ENCODE measurements around the gene RTL10.

Gene RTL10

DNA sequence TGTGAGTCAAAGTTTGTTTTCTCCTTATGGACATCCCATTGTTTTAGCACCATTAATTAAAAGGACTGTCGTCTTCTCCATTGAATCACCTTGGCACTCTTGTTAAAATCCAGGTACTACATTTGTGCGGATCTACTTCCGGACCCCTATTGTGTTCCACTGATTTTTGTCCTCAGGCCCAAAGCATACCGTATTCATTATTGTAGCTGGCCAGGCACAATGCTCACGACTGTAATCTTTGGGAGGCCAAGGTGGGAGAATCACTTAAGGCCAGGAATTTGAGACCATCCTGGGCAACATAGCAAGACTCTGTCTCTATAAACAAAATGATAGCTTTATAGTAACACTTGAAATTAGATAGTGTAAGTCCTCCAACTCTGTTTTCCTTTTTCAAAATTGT lies 8.9 kb upstream of the RTL10 start:
- DNase-seq (ENCODE audit: low read depth in 2 of 2) = no peak

DNA sequence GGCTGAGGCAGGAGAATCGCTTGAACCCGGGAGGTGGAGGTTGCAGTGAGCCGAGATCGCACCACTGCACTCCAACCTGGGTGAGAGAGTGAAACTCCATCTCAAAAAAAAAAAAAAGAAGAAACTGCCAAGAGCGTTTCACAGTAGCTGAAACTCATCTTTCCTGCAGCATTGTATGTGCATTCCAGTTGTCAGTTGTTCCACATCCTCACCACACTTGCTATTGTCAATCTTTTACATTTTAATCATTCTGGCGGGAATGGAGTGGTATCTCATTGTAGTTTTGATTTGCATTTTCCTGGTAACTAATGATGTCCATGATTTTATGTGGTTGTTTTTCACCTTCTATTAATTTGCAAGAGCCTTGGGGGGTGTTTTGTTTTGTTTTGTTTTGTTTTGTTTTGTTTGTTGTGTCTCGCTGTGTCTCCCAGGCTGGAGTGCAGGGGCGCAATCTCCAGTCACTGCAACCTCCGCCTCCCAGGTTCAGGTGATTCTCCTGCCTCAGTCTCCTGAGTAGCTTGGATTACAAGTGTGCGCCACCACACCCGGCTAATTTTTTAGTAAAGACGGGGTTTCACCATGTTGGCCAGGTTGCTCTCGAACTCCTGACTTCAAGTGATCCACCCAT lies 8.1 kb upstream of the RTL10 start:
- no peak for DNase-seq (ENCODE audit: low read depth in 2 of 2)

DNA sequence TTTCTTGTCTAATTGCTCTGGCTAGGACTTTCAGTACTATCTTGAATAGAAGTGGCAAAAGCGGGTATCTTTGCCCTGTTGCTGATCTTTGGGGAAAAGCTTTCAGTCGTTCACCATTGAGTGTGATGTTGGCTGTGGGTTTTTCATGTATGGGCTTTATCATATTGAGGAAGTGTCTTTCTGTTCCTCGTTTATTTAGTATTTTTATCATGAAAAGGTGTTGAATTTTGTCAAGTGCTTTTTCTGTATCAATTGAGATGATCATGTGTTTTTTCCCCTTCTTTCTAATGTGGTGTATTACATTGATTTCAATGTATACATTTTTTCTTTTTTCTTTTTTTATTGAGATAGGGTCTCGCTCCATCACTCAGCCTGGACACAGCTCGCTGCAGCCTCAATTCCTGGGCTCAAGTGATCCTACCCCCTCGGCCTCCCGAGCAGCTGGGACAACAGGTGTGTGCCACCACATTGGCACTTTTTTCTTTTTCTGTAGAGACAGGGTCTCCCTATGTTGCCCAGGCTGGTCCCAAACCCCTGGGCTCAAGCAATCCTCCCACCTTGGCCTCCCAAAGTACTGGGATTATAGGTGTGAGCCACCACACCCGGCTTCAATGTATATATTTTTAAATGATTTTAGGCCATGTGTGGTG lies 5.3 kb upstream of the RTL10 start:
- no peak for DNase-seq (ENCODE audit: low read depth in 2 of 2)

DNA sequence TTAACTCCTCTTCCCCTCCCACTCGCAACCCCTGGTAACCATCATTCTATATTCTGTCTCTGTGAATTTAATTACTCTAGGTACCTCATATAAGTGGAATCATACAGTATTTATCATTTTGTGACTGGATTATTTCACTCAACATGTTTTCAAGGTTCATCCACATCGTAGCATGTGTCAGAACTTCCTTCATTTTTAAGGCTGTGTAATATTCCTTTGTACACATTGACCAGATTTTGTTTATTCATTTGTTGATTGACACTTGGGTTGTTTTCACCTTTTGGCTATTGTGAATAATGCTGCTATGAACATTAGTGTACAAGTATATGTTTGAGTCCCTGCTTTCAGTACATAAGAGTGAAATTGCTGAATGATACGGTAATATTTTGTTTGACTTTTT lies 2.7 kb upstream of the RTL10 start:
- no peak for DNase-seq (ENCODE audit: low read depth in 2 of 2)

DNA sequence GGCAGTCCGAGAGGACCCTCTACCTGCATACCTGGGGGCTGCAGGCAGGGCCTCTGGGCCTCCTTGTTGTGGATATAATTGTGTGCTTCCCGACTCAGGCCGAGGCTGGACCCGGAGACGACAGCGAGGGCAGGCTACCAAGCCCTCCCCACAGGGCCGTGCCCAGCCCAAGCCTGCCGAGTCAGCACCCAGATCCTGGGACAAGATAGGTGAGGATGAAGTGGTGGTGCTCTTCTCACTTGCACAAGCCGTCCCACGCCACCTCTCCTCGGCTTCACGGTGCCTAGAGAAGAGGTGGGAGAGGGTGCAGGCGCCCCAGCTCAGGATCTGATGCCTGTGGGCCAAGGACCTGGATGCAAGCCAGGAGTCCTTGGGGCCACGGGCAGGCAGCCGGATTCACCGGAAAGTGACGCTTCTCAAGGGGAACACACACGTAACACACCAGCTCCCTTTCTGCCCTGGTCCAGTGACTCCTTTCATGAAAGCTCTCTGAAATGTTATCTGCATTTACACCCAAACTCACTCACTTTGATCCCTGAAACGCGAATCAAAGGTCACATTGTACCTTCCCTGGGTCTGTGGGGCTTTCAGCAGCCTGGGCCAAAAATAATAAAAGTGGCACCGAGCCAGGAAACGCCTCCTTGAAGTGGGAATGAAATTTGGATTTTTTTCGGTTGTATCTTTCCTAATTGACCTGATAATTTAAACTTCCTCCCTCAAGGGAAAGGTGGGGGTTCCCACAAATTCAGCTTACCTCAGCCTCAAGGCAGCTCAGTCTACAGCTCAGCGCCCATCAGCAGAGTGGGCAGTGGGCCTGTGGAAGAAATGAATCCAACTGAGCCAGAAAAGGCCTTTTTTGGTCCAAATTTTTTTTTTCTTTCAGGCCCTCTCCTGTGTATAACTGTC lies 1.1 kb upstream of the RTL10 start:
- DNase-seq (ENCODE audit: low read depth in 2 of 2) = no peak

DNA sequence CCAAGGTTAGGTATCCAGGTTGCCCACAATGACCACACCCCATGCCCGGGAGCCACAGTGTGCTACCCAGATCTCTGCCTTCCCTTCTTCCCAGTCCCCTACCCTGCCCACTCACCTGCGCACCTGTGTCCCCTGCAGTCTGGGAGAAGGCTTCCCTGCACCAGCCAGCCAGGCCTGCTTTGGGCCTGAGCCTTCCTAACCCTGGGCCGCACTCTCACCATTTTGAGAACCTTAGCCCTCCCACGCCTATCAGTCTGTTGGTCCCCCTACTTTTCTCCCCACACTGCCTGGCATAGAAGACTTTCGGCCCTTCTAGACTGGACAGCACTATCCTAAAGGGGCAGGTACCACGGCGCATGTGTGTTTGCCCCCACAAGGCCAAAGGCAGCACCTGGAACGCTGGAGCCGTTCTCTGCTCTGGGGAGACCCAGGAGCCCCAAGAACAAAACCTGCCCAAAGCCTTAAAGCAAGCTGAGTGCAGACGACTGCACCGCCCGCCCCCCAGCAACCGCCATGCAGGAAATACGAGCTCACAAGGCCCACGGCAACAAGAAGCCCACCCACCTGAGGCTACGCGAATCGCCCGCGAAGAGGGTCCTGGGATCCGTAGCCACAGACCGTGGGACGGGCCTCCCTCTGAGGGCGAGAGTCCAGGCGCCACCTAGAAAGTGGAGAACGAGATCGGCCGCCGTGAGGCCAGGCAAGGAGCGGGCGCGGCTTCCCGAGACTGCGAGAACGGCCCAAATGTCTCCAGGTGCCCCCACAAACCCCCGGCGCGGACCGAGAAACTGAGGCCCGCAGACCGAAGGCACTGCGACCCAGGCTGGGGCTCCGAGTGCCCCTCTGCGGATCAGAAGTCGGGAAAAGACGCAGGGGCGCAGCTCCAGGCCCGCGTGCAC lies 546 bp downstream of the RTL10 start:
- no peak for DNase-seq (ENCODE audit: low read depth in 2 of 2)

DNA sequence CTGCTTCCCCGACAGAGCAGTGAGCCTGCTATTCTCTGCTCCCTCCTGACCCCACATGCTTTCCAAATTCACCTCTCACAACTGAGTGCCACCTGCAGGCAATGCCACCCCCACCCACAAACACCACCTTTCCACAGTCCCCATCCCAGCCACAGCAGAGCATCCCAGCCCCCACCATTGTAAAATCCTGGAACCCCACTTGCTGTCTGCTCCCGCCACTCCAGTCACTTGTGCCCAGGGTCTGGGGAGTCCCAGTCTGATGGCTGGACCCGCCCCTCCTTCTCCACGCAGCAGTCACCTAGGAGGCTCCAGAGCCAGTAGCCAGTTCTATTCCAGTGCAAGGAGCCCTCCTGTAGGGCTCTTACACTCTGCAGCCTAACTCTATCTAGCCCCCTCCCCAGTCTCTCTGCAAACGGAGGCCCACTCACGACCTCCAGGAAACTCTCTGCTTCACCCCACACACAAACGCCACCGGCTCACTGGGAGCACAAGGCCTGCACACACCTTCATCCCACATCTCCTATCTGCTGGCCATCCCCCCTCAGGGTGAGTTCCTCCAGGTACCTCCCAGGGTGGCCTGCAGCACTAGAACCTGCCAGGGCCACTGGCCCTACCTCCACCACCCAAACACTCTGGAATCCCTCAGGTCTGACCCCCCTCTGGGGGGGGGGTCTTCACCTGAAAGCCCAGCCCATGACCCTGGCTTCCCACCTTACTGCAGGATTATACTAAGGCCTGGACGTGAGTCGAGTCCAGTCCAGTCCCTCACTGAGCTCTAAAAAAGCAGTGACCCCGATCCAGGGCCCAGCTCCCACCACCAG lies 1.4 kb downstream of the RTL10 start:
- no peak for DNase-seq (ENCODE audit: low read depth in 2 of 2)

DNA sequence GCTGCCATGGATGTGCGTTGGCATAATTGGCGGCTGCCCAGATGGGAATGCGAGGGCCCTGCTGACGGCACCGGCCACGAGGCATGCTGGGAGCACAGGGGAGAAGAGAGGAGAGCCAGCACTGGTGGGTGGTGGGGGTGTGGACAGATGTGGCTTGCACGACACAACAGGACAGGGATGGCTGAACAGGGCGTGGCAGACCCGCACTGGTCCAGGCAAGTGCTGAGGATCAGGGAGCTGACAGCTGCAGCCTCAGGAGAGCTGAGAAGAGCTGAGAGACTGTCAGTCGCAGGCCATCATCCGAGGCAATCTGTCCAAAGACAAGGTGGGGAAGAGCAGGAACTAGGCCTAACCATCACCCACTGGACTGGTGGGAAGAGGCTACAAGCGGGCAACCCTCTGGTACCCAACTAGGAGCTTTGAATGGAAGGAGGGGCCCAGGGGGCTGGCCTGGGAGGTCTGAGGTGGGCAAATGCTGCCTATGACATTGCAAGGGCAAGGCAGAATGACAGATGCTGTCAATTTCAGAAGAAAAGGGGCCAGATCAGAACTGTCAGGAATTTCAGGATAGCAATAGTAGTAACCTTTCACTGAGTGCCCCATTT lies 2.4 kb downstream of the RTL10 start:
- no peak for DNase-seq (ENCODE audit: low read depth in 2 of 2)

DNA sequence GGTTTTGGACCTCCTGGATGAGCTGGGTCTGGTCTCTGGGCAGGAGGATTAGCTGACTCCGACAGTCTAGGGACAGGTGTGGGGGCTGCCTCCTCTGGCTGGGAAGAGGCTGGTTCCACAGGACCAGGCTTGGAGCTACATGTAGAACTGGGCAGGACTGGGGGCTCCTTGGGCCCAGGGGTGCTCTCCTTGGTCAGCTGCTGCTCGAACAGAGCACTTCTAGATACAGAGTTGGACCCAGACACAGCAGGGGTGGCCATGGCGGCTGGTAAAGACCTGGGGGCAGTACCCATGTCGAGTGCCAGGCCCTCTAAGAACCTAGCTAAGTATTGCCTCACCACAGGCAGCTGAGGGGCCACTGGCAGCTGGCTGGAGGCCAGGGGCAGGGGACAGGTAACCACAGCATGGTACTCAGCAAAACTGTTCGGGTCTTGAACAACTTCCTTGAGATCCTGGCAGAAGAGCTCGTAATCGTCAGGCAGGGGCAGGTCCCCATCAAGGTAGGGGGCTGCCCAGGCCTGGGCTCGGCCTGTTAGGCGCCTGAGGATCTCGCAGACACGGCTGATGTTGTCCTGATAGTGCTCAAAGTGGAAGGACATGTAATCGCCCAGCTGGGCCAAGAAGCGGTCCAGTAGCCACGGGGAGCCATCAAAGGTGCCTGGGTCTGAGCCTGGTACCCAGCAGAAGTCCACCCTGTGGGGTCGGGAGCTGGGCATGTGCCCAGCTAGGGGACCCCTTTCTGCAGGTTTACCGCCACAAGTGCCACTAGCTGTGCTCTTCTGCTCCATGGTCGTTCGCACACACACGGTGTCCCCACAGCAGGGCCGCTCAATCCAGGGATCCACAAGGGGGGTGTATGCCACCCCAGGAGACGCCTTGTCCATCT lies 3.1 kb downstream of the RTL10 start:
- no peak for DNase-seq (ENCODE audit: low read depth in 2 of 2)

DNA sequence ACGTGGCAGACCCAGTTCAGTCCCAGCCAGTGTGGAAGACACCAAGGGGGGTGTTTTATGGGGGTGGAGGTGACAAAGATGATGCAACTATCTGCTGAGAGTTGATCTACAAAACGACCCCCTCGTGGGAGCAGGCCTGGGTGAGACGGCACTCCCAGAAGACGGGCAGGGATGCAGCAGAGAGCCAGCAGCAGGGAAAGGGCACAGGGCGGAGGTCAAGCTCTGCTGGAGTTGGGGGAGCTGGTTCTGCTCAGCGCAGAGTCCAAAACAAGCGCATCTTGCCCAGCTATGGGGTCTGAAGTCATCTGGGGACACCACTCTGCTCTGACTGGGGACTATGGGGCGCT lies 3.9 kb downstream of the RTL10 start:
- no peak for DNase-seq (ENCODE audit: low read depth in 2 of 2)

DNA sequence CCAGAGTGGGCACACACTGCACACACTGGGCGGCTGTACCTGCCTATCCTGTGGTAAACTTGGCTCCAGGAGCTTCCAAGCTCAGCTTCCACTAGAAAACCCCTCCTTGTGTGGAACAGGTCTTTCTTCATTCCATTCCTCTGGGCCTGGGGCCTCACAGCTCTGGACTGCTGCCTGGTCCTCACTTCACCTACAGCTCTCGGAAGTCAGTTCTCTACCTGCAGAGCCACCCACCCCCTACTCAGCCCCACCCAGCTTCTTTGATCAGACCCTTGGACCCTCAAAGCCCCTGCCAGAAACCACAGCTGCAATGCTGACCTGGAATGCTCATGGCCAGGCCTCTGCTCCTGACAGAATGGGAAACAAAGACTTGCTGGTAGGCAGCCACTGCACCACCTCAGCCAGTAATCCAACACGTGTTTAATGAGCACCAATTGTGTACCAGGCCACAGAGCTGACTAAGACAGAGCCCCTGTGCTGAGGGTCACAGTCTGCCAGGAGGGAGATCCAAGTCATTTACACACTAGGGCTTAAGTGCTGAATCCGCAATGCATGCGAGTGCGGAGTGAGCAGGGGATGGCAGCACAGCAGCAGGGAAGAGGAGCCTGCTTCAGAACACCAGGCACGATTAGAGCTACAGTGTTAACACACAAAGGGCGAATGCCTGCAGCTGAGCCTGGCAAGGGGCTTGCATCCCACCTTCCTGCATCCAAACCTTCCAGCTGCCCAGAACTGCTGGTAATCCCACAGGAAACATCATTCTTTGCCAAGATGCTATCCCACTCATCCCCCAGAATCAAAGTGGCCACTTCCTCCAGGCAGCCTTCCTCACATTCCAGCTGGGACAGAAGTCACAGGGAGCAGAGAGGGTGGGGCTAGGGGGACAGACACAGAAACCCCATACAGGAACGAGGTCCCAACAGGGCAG lies 4.6 kb downstream of the RTL10 start:
- no peak for DNase-seq (ENCODE audit: low read depth in 2 of 2)

DNA sequence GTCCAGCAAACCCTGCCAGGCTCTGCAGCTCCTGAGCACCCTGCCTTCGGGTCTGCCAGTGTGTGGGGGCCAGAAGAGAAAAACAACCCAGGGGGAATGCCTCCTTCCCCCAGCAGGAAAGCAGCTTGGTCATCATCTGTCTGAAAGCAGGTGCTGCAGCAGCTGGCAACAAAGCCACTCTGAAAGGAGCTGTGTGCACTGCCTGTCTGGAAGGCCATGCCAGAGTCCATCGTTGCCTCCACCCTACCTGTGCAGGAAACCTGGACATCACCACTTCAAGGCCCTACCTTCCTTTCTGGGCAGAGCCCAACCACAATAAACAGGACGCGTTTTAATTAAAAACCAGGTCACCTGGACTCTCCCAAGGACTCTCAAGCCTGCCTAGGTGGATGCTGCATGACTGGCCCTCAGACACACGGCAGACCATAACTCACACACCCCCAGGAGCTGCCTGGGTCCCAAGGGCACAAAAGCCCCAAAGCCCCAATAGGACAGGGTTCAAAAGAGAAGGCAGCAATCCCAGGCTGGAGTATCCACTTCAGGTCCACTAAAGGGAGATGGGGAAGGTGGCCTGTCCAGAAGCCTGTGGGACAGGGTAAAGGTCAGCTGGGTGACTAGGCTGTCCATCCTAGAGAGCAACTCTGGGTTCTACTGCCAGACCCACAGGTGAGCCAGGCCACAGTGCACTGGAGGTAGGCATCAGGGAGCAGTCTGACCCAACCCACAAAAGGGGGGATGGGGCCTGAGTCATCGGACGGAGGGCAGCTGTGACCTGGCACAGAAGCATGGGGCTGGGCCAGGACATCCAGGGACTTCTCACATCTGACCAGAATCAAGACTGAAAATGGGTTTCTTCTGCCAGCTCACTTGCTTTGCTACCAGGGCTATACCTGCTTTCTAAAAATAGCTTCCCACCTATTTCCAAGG lies 6.1 kb downstream of the RTL10 start:
- DNase-seq (ENCODE audit: low read depth in 2 of 2) = no peak

DNA sequence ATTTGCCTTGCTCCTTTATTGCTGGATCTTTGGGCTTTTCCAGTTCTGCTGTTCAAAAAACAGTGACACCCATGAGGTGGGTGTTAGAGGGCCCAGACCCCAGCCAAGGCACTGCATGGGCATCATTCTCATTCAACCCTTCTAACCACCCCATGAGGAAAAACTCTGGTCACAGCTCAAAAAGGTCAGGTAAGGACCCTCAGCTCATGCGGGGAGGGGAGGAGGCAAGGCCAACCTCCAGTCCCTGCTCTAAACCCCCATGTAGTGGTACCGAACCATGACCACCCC lies 7.4 kb downstream of the RTL10 start:
- DNase-seq (ENCODE audit: low read depth in 2 of 2) = no peak

DNA sequence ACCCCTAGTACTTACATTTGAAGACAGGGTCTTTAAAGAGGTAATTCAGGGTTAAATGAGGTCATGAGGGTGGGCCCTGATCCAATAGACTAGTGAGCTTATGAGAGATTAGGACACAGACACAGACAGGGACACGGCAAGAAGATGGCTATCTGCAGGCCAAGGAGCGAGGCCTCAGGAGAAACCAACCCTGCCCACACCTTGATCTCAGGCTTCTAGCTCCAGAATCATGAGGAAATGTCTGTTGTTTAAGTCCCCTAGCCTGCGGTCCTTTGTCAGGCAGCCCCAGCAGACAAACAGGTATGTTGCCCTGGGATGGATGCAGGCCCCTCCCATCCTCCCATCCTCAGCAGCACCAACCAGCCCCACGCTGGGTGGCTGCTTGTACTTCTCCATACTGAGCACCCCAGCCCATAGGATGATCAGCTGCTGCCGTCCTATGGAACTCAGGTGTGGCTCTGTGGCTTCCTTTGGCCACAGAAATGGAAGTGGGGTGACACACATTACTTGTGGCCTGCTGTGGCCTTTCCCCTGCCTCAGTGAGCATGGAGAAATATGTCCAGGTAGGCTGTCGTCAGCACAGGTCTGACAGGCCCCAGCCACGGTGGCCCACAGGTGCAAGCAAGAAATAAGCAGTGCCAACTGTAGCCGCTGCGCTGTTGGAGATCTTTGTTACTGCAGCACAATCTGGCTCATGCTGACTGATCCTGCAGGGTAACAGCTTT lies 7.9 kb downstream of the RTL10 start:
- DNase-seq (ENCODE audit: low read depth in 2 of 2) = no peak

DNA sequence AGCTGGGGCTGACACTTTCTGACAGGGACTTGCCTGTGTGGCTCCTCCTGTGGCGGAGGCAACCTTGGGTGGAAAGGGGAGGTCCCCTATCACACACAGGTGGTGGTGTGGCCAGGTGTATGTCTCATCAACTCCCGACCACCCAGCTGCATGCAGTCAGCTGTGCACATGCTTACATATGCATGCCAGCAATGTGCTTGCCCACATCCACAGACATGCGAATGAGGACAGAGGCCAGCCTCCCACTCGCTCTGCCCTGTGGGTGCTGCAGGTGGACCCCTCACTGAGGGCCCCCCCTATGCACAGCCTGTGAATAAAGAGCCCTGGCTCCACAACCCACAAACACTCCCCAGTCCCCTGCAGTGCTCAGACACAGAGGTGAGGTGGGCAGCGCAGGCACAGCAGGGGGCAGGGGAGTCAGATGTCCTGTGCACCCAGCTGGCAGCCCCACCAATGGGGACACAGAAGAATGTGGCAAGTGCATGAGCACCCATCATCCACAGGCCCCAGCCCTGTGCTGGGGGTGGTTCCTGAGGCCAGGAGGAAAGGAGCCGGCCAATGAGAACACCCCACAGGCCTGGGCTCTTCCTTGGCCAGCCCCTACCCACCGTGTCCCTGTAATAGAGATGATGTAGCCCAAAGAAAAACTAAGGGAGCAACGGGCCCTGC lies 9.5 kb downstream of the RTL10 start:
- no peak for DNase-seq (ENCODE audit: low read depth in 2 of 2)

DNA sequence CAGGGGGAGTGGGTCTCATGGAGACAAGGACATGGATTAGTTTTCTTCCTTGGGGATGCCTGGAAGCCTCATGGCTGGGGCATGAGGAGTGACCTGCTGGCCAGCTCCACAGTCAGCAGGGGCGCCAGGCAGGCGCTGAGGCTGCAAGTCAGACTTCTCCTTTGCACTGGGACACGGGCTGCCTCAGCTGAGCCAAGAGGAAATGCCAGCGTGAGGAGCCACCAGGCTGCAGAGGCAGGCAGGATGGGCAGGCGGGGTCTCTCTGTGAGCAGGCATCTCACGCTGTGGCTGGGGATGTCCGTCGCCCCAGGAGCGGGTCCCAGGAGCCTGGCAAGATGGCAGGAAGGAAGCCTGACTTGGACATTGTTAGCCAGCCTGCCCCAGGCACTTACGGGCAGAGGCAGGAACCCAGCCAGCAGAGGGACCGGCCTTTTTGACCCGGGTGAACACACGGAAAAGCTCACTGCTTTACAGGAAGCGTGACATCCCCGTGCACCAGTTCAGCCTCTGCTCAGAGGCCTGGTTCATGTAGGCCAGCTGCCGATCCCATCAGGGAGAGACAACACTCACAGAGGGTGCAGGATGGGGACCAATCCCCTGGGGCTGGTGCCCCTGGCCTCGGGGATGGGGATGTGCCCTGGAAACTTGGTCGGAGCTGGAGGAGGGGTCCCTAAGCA lies 10.2 kb downstream of the RTL10 start:
- no peak for DNase-seq (ENCODE audit: low read depth in 2 of 2)
